Measurements from ENCODE around the gene WBP1.

WBP1 gene

DNA sequence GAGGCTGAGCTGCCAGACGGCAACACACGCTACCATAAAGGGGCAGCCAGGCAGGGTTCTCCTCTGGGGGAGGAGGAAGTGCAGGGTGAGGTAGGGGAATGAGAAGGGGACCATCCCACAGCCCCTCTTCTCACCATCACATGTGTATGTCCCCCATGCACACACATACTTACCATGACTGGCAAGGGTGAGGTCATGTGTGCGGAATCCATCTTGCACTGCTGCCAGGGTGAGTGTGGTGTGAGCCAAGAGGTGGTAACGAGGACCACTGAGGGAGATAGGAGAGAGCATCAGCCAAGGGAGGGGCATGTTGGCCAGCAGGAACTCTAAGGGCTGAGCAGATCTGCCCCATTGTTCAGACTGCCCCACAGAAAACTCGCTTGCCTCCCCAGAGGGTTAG, 29.6 kb upstream of the WBP1 start:
- H3K4me3 ChIP-seq (ENCODE audit: low read depth, low read length): no peak overlapping the region
- TF ChIP-seq CTCF (IDR thresholded peaks at IDR 0.05; ENCODE audit: low read depth, low read length): no peak

- TF ChIP-seq CTCF (IDR thresholded peaks at IDR 0.05; ENCODE audit: low read depth, low read length): no peak
- H3K4me3 ChIP-seq (ENCODE audit: low read depth, low read length): no peak overlapping the region
These were observed 28.5 kb upstream of the WBP1 start for GRCh38 chr2:74429487-74430451.

DNA sequence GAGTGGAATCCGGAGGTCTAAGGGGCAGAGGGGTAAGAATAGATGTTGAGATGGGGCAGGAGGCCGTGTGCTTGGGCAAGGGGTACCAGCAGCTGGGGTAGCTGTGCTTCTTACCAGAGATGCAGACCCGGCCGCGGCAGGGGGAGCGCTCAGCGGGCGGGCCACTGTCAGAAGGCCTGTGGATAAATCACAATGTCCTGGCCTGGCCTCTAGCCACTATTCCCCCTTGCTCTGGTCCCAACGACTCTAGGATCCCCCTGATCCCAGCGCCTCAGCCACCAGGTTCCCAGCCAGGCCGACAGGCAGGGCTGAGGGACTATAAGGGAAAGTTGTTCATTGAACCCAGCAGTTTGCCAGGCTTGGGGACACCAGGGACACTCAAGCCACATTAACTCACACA, 27.7 kb upstream of the WBP1 start:
- no peak overlapping the region for H3K4me3 ChIP-seq (ENCODE audit: low read depth, low read length)
- TF ChIP-seq CTCF (IDR thresholded peaks at IDR 0.05; ENCODE audit: low read depth, low read length): no peak

DNA sequence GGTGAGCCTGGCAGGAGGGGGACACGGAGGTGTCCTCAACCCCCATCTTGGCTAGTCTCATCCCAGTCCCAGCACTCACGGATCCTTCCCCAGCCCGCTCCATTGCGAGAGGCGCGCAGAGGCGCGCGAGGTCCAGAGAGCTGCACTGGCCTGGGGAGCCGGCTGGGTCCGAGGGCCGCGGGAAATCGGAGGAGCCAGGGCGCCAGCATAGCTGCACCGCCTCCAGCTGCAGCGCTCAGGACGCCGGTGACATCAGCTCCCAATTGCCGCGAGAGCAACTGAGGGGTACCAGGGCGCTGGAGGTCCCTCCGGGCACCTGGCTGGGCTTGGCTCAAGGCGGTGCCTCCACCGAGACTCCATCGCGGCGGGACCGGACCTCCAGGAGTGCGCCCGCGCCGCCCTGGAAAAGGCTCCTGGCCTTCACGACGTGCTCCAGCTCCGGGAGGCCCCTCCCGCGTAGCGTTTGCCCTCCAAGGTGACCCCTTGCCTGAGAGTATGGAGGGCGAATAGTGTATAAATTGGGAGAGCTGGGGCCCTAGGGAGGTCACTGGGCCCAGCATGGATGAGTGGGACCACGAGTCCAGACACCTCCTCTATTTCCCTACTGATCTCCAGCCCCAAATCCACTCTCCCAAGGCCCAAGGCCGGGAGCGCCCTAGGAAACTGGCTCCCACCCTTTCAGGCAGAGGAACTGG, 22.0 kb upstream of the WBP1 start:
- no peak overlapping the region for H3K4me3 ChIP-seq (ENCODE audit: low read depth, low read length)
- no peak for TF ChIP-seq CTCF (IDR thresholded peaks at IDR 0.05; ENCODE audit: low read depth, low read length)

GRCh38 chr2:74436848-74437695, 21.2 kb upstream of the WBP1 start:
- no peak overlapping the region for H3K4me3 ChIP-seq (ENCODE audit: low read depth, low read length)
- no peak for TF ChIP-seq CTCF (IDR thresholded peaks at IDR 0.05; ENCODE audit: low read depth, low read length)

DNA sequence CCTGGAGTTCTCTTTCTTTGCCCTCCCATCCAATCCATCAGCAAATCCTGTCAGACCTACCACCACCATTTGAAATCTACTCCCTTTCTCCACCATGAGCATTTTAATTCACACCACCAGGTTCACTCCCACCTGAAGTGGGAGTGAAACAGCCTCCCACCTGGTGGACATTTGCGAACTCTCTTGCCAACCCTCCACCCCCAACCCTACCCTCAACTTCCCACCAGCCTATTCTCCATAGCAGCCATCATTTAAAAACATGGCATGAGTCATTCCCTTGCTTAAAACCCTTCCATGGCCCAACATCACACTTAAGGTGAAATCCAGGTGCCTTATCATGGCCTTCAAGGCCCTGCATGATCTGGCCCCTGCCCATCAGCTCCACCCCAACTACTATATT, 20.0 kb upstream of the WBP1 start:
- no peak for TF ChIP-seq CTCF (IDR thresholded peaks at IDR 0.05; ENCODE audit: low read depth, low read length)
- H3K4me3 ChIP-seq (ENCODE audit: low read depth, low read length): no peak overlapping the region
